Calu3 (cell line): ENCODE measurements around the gene ADA. TPM values are rescaled to one million over a fixed set of nuclear protein-coding genes. Genes with fewer than 3 reads are reported as not detected.

Experiments used
- BruUV-seq: library from RNA; stranded (reverse); fragments of 400-500 nt; replicated peaks from 2 replicates; lab custom pipeline; 2021; lab: Mats Ljungman, UMichigan
- CTCF ChIA-PET: fragments of 300-600 bp; sonication (Branson Sonifier 250); formaldehyde crosslinking; loops from one replicate; lab custom pipeline; 2022; ENCODE audit warnings: antibody characterized with exemption; lab: Charles Lee
- DNase-seq: peaks from one replicate; pipeline ENCODE4 v3.0.0; 2022
- H3K27ac Mint-ChIP-seq: one replicate; pipeline ENCODE4 v1.8.0; 2022; ENCODE audit warnings: mixed read lengths; ENCODE audit not compliant: unreplicated experiment
- H3K27me3 Mint-ChIP-seq: one replicate; pipeline ENCODE4 v1.8.0; 2022; ENCODE audit warnings: mixed read lengths; ENCODE audit not compliant: unreplicated experiment
- H3K36me3 Mint-ChIP-seq: one replicate; pipeline ENCODE4 v1.8.0; 2022; ENCODE audit warnings: mild to moderate bottlenecking, moderate library complexity, mixed read lengths; ENCODE audit not compliant: insufficient read depth, unreplicated experiment
- H3K4me1 Mint-ChIP-seq: one replicate; pipeline ENCODE4 v1.8.0; 2022; ENCODE audit warnings: mild to moderate bottlenecking, low read depth, mixed read lengths; ENCODE audit not compliant: unreplicated experiment
- H3K4me3 Mint-ChIP-seq: one replicate; pipeline ENCODE4 v1.8.0; 2022; ENCODE audit warnings: mild to moderate bottlenecking, low read depth, moderate library complexity, mixed read lengths; ENCODE audit not compliant: unreplicated experiment
- H3K9me3 Mint-ChIP-seq: one replicate; pipeline ENCODE4 v1.8.0; 2022; ENCODE audit warnings: low read depth, mixed read lengths; ENCODE audit not compliant: unreplicated experiment
- CTCF ChIP-seq: fragments of 200-600 bp; IDR thresholded peaks from one replicate; pipeline ENCODE4 v1.8.0; 2022; ENCODE audit warnings: antibody characterized with exemption; ENCODE audit not compliant: unreplicated experiment
- intact Hi-C: fragments of 100-400 bp; cut with micrococcal nuclease; formaldehyde crosslinking; loops from one replicate; pipeline ENCODE4 v1.10.0; 2022; ENCODE audit not compliant: unreplicated experiment
- total RNA-seq: library from RNA; stranded (reverse); gene quantifications from 2 replicates; pipeline ENCODE4 v1.2.3, GENCODE V29; 2022

ADA gene
- total RNA-seq, 1 experiment from 2014 or later, result 7.5 TPM

DNA sequence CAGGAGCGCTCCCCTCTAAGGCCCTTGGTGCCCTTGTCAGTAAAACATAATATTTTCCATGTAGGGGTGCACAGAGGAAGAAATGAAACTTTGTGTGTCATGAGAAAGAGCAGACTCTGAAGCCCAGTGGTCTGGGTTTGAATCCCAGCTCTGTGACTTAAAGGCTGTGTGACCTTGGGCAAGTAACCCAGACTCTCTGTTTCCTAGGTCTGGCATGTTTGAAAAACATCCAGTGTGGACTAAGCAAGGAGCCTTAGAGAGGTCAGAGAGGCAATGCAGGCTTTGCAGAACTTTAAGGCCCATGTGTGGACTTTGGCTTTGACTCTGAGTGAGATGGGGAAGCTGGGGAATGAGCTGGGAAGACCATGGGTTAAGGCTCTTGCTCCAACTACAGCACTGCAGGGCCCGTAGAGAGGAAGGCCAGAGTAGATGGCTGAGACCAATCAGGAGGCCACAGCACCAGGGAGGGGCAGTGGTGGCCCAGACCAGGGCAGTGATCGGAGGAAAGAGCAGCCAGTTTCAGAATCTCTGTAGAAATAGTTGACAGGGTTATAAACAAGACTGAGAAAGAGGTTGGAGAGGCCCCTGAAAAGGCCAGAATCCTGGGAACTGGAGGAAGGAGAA, 18.2 kb downstream of the ADA start:
- intact Hi-C loops, result no loop called here
- DNase-seq, result no peak
- no TSS peak for BruUV-seq
- Mint-ChIP-seq H3K27ac (no peak overlapping the region), H3K4me1 (no peaks in the 10 kb centered on the region), H3K9me3 (no peaks in the 10 kb centered on the region), H3K36me3 (no peaks in the 10 kb centered on the region), H3K27me3 (peaks cover 12% of the 10 kb centered on the region), H3K4me3 (no peak overlapping the region)
- CTCF ChIA-PET, result interaction anchor here (1.0 kb wide), 1 partner anchor 10 kb away, joined by 3 read pairs; no protein-coding TSS in a partner anchor
- no peak for TF ChIP-seq CTCF

DNA sequence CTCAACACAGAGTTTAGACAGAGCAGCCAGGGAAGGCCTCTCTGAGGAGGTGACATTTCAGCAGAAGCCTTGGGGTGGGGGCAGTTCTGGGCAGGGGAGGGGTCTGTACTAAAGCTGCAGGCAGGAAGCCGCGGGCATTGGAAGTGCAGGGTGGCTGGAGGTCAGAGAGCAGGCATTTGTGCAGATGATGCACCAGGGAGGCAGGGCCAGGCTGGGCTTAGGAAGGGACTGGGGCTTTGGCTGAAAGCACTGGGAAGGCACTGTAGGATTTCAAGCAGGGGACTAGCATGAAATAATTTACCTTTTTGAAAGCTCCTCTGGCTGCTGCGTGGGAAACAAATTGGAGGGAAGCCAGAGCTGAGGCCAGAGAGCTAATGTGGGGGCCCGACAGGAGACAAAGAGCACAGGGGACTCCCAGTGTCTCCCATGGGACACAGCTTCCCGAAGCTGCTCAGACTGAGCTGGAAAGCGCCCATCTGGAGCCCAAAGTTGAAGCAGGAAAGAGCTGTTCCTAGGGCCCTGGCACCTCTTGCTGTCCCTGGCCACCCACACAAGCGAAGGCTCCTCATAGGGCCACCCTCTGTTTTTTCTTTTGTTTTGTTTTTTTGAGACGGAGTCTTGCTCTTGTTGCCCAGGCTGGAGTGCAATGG, 19.3 kb downstream of the ADA start:
- no TSS peak for BruUV-seq
- H3K4me1 Mint-ChIP-seq, result no peaks in the 10 kb centered on the region
- no peaks in the 10 kb centered on the region for H3K36me3 Mint-ChIP-seq
- H3K27me3 Mint-ChIP-seq, result peaks cover 12% of the 10 kb centered on the region
- H3K9me3 Mint-ChIP-seq, result no peaks in the 10 kb centered on the region
- CTCF ChIA-PET, result interaction anchor here (0.6 kb wide), 1 partner anchor 296 kb away, joined by 5 read pairs; no protein-coding TSS in a partner anchor
- TF ChIP-seq CTCF, result no peak
- no peak for DNase-seq
- intact Hi-C loops, result no loop called here
- no peak overlapping the region for H3K4me3 Mint-ChIP-seq
- no peak overlapping the region for H3K27ac Mint-ChIP-seq

GRCh38 chr20:44630297-44630696, 21.2 kb downstream of the ADA start:
- TF ChIP-seq CTCF, result no peak
- Mint-ChIP-seq H3K9me3 (no peaks in the 10 kb centered on the region), H3K27ac (no peak overlapping the region), H3K4me1 (no peaks in the 10 kb centered on the region), H3K4me3 (no peak overlapping the region), H3K27me3 (peaks cover 12% of the 10 kb centered on the region), H3K36me3 (no peaks in the 10 kb centered on the region)
- intact Hi-C loops, result no loop called here
- no peak for DNase-seq
- BruUV-seq, result no TSS peak
- CTCF ChIA-PET, result no interaction called here

DNA sequence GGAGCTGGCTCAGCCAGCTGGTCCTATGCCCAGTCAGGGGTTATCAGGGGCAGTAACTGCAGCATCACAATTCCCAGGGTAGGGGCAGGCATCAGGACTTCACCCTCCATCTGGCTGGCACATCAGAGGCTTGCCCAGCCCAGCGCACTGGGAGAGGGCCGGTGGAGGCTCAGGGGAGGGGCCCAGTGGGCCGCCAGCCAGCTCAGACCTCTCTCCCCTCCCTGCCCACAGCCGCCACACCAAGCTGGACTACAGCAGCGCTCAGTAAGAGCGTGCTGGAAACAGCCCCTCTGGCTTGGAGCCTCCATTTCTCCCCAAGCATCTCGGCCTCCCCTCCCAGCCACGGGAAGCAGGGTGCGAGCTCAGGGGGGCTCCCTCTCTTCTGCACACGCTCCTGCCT, 22.0 kb downstream of the ADA start:
- peaks cover 12% of the 10 kb centered on the region for H3K27me3 Mint-ChIP-seq
- no peak for TF ChIP-seq CTCF
- H3K4me3 Mint-ChIP-seq, result no peak overlapping the region
- H3K36me3 Mint-ChIP-seq, result no peaks in the 10 kb centered on the region
- intact Hi-C loops, result no loop called here
- BruUV-seq, result no TSS peak
- H3K27ac Mint-ChIP-seq, result no peak overlapping the region
- no peaks in the 10 kb centered on the region for H3K4me1 Mint-ChIP-seq
- CTCF ChIA-PET, result no interaction called here
- no peaks in the 10 kb centered on the region for H3K9me3 Mint-ChIP-seq
- DNase-seq, result no peak
